Esophagus squamous epithelium (tissue), 4 donors: ENCODE data around the gene SHLD1.

ENCODE experiments used
- POLR2A ChIP-seq, 4 donors: fragments of 450-650 bp; IDR thresholded peaks; one replicate each; pipeline ENCODE4 v1.6.1; 2017; ENCODE audit warnings: antibody characterized with exemption in 4 of 4, mild to moderate bottlenecking in 4 of 4, moderate library complexity in 3 of 4
- TF ChIP-seq, protein P1 (sequence below), 6 experiments: fragments of 450-650 bp in 4 of 6; fragments of 200-600 bp in 2 of 6; sonication (generic) in 2 of 6; IDR thresholded peaks; one replicate each; pipeline ENCODE4 v1.5.1; 2016 to 2019; ENCODE audit warnings: antibody characterized with exemption in 6 of 6, mild to moderate bottlenecking in 4 of 6, moderate library complexity in 4 of 6

DNA sequence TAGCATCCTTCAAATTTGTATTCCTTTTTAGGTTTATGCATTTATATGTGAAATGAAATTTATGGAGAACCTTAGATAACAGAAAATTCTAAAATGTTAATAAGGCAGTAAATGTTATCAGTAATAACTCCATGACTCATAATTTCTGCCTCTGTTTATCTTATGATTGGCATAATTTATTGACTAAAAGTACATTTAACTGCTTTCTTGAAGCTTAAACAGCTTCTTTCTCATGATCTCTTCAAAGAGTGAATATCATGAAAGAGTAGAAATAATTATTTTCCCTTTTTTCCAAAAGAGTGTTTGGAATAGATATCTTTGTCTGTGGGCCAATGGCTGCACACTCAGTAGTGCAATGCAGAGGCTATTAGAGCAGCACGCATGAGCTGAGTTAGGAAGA, 91.3 kb downstream of the SHLD1 start:
- TF ChIP-seq, protein P1, sequence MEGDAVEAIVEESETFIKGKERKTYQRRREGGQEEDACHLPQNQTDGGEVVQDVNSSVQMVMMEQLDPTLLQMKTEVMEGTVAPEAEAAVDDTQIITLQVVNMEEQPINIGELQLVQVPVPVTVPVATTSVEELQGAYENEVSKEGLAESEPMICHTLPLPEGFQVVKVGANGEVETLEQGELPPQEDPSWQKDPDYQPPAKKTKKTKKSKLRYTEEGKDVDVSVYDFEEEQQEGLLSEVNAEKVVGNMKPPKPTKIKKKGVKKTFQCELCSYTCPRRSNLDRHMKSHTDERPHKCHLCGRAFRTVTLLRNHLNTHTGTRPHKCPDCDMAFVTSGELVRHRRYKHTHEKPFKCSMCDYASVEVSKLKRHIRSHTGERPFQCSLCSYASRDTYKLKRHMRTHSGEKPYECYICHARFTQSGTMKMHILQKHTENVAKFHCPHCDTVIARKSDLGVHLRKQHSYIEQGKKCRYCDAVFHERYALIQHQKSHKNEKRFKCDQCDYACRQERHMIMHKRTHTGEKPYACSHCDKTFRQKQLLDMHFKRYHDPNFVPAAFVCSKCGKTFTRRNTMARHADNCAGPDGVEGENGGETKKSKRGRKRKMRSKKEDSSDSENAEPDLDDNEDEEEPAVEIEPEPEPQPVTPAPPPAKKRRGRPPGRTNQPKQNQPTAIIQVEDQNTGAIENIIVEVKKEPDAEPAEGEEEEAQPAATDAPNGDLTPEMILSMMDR (IDR thresholded peaks at IDR 0.05), result no peak
- no peak for TF ChIP-seq POLR2A (IDR thresholded peaks at IDR 0.05)
